Thyroid gland (tissue), 4 donors: ENCODE results near the gene PIP5KL1.

ENCODE experiments used
- CTCF ChIP-seq, 6 experiments: fragments of 200-600 bp in 3 of 6; fragments of 450-650 bp in 3 of 6; sonication (generic) in 3 of 6; IDR thresholded peaks; one replicate each; pipeline ENCODE4 v1.5.1; 2016 to 2019; ENCODE audit warnings: antibody characterized with exemption in 6 of 6, mild to moderate bottlenecking in 2 of 6, inconsistent platforms in 1 of 6, moderate library complexity in 1 of 6
- POLR2A ChIP-seq, 2 donors: fragments of 450-650 bp; IDR thresholded peaks; one replicate each; pipeline ENCODE4 v1.6.1; 2017; ENCODE audit warnings: antibody characterized with exemption in 2 of 2, mild to moderate bottlenecking in 2 of 2, moderate library complexity in 1 of 2

- peak; percentile 89 to 96 (median 94) for TF ChIP-seq CTCF (IDR thresholded peaks at IDR 0.05)
- no peak for TF ChIP-seq POLR2A (IDR thresholded peaks at IDR 0.05)
Measured at GRCh38 chr9:127921557-127922120, 8.9 kb downstream of the PIP5KL1 start.
